Karpas-422 (cell line): ENCODE results near the gene CNKSR2. TPM values are rescaled to one million over a fixed set of nuclear protein-coding genes. Genes with fewer than 3 reads are reported as not detected.

Experiments used
- DNase-seq: peaks from one replicate; pipeline ENCODE4 v3.0.0-alpha.2; 2015
- H2AFZ ChIP-seq: fragments of 200-600 bp; sonication (generic); 2 replicates; pipeline ENCODE4 v1.6.1; 2014; ENCODE audit warnings: antibody characterized with exemption, low read length, mixed read lengths
- H3K27ac ChIP-seq: fragments of 200-600 bp; sonication (generic); 2 replicates; pipeline ENCODE4 v1.5.1; 2014; ENCODE audit warnings: mild to moderate bottlenecking, low read length, moderate library complexity
- H3K27me3 ChIP-seq: fragments of 200-600 bp; sonication (generic); 2 replicates; pipeline ENCODE4 v1.6.1; 2014; ENCODE audit warnings: low read length, mixed read lengths
- H3K36me3 ChIP-seq: fragments of 200-600 bp; sonication (generic); 2 replicates; pipeline ENCODE4 v1.6.1; 2014; ENCODE audit warnings: low read length, mixed read lengths; ENCODE audit not compliant: insufficient read depth
- H3K4me1 ChIP-seq: fragments of 200-600 bp; sonication (generic); 2 replicates; pipeline ENCODE4 v1.6.1; 2014; ENCODE audit warnings: mild to moderate bottlenecking, low read length, mixed read lengths
- H3K4me2 ChIP-seq: fragments of 200-600 bp; sonication (generic); 2 replicates; pipeline ENCODE4 v1.6.1; 2014; ENCODE audit warnings: low read length, low read depth, mild to moderate bottlenecking; ENCODE audit not compliant: poor library complexity, severe bottlenecking
- H3K4me3 ChIP-seq: fragments of 200-600 bp; sonication (generic); 2 replicates; pipeline ENCODE4 v1.5.1; 2014; ENCODE audit warnings: mild to moderate bottlenecking, antibody characterized with exemption, low read length, mixed read lengths
- H3K79me2 ChIP-seq: fragments of 200-600 bp; sonication (generic); 2 replicates; pipeline ENCODE4 v1.6.1; 2014; ENCODE audit warnings: mild to moderate bottlenecking, low read length, mixed read lengths
- H3K9ac ChIP-seq: fragments of 200-600 bp; sonication (generic); 2 replicates; pipeline ENCODE4 v1.6.0; 2014; ENCODE audit warnings: low read length
- H3K9me2 ChIP-seq: fragments of 200-600 bp; sonication (generic), shearing (Covaris generic); replicated peaks from 2 replicates; pipeline ENCODE4 v1.6.0; 2014; ENCODE audit warnings: mild to moderate bottlenecking, low read length, moderate library complexity; ENCODE audit not compliant: insufficient read depth
- H3K9me3 ChIP-seq: fragments of 300-700, 200-600 bp; sonication (generic); 2 replicates; pipeline ENCODE4 v1.6.1; 2014; ENCODE audit warnings: low read length, mixed read lengths
- H4K20me1 ChIP-seq: fragments of 200-600 bp; sonication (generic); 2 replicates; pipeline ENCODE4 v1.6.1; 2014; ENCODE audit warnings: mild to moderate bottlenecking, antibody characterized with exemption, low read length, low read depth; ENCODE audit not compliant: insufficient read depth
- total RNA-seq: library from RNA; depleted of rRNA; stranded (reverse); fragments of >200 nt; shearing (Covaris generic); gene quantifications from 2 replicates; pipeline ENCODE4 v1.2.3, GENCODE V29; 2014; ENCODE audit warnings: low replicate concordance

Gene CNKSR2
- total RNA-seq, 1 experiment from 2014 or later, result not detected

- no peak overlapping the region for H3K27ac ChIP-seq
- no peaks in the 10 kb centered on the region for H3K36me3 ChIP-seq
- H3K4me2 ChIP-seq, result no peak overlapping the region
- no peak for DNase-seq
- no peaks in the 10 kb centered on the region for H3K4me1 ChIP-seq
- no peaks in the 10 kb centered on the region for H4K20me1 ChIP-seq
- H3K27me3 ChIP-seq, result no peaks in the 10 kb centered on the region
- no peaks in the 10 kb centered on the region for H3K79me2 ChIP-seq
- H3K9me2 ChIP-seq, result no peaks in the 10 kb centered on the region
- H3K9me3 ChIP-seq, result no peaks in the 10 kb centered on the region
- no peak overlapping the region for H2AFZ ChIP-seq
- no peak overlapping the region for H3K9ac ChIP-seq
- no peak overlapping the region for H3K4me3 ChIP-seq
Observed at GRCh38 chrX:21666679-21667078, 292.5 kb downstream of the CNKSR2 start.

DNA sequence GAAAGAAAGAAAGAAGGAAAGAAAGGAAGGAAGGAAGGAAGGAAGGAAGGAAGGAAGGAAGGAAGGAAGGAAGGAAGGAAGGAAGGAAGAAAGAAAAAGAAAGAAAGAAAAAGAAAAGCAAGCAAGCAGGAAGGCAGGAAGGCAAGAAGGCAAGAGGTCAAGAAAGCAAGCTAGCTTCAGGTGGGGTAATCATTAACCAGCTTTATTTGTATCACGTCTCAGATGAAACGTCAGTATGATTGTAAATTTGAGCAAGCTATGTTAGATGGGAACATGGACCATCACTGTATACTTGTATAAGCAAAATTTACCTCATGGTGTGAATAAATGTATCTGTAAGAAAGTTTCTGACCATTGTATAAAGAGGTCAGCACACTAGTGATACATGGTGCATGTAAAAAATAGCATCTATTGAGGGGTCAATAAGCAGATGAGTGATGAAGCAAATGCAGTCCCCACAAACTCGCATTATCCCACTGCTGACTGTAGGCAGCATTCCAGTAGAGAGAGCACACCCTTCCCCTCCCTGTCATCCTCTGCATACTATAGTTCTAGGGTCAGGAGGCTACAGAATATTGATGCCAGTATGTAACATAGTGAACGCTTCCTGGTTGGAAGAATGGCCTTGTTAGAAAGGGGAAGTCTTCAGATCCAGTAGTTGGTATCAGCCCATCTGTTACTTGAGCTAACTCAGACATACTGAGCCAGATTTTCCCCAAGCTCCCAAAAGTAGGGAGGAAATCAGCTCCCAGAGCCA lies 300.4 kb downstream of the CNKSR2 start:
- H3K4me3 ChIP-seq, result no peak overlapping the region
- H3K4me1 ChIP-seq, result no peaks in the 10 kb centered on the region
- no peaks in the 10 kb centered on the region for H3K36me3 ChIP-seq
- no peak for DNase-seq
- no peak overlapping the region for H3K27ac ChIP-seq
- H4K20me1 ChIP-seq, result no peaks in the 10 kb centered on the region
- no peaks in the 10 kb centered on the region for H3K79me2 ChIP-seq
- no peak overlapping the region for H2AFZ ChIP-seq
- no peaks in the 10 kb centered on the region for H3K9me2 ChIP-seq
- H3K4me2 ChIP-seq, result no peak overlapping the region
- no peaks in the 10 kb centered on the region for H3K9me3 ChIP-seq
- no peaks in the 10 kb centered on the region for H3K27me3 ChIP-seq
- H3K9ac ChIP-seq, result no peak overlapping the region

DNA sequence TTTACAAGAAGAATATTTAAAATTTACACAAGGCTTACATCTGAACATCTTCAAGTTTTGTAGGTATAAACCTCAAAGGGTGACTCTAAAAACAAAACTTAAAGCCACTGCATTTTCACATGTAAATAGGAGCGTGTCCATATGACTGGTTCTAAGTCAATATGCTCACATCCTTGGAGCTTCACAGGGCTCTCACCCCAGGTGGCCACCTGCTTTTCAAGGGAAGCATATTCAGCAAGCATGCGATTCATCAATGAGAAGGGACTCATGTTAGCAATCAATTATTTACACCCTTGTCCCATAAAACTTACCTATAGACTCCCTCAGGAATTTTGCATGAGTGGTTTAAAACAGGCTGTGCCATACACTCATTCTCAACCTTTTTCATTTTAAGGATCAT lies 301.7 kb downstream of the CNKSR2 start:
- Histone ChIP-seq H3K9ac (no peak overlapping the region), H3K27me3 (no peaks in the 10 kb centered on the region), H3K9me3 (no peaks in the 10 kb centered on the region), H3K79me2 (no peaks in the 10 kb centered on the region), H3K4me1 (no peaks in the 10 kb centered on the region), H2AFZ (no peak overlapping the region), H3K4me2 (no peak overlapping the region), H4K20me1 (no peaks in the 10 kb centered on the region), H3K36me3 (no peaks in the 10 kb centered on the region), H3K4me3 (no peak overlapping the region), H3K9me2 (no peaks in the 10 kb centered on the region), H3K27ac (no peak overlapping the region)
- DNase-seq, result no peak

GRCh38 chrX:21678048-21678612 lies 303.9 kb downstream of the CNKSR2 start:
- H3K4me2 ChIP-seq, result no peak overlapping the region
- H3K9ac ChIP-seq, result no peak overlapping the region
- DNase-seq, result no peak
- no peaks in the 10 kb centered on the region for H3K9me2 ChIP-seq
- H4K20me1 ChIP-seq, result no peaks in the 10 kb centered on the region
- no peak overlapping the region for H3K4me3 ChIP-seq
- H3K27ac ChIP-seq, result no peak overlapping the region
- H3K27me3 ChIP-seq, result no peaks in the 10 kb centered on the region
- H2AFZ ChIP-seq, result no peak overlapping the region
- no peaks in the 10 kb centered on the region for H3K79me2 ChIP-seq
- H3K9me3 ChIP-seq, result no peaks in the 10 kb centered on the region
- no peaks in the 10 kb centered on the region for H3K4me1 ChIP-seq
- no peaks in the 10 kb centered on the region for H3K36me3 ChIP-seq

DNA sequence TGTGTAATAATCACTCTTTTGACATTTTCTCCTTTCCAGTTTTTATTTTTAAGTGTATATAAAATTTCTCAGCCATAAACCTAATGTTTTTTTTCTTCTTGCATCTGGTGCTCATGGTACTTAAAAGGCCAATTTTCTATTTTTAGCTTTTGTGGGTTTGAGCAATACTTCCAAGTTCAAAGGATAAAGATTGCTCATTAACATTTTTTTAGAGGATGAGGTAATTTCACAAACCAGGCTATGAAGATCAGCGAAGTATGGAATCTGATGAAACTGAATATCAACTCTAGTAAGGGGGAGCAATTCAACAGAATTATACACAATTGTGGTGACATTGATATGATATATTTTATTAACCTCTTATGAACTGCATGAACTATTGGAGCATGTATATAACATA lies 309.7 kb downstream of the CNKSR2 start:
- no peaks in the 10 kb centered on the region for H3K27me3 ChIP-seq
- H3K9ac ChIP-seq, result no peak overlapping the region
- no peak overlapping the region for H3K27ac ChIP-seq
- H3K4me1 ChIP-seq, result no peaks in the 10 kb centered on the region
- no peaks in the 10 kb centered on the region for H3K36me3 ChIP-seq
- H2AFZ ChIP-seq, result no peak overlapping the region
- no peaks in the 10 kb centered on the region for H3K79me2 ChIP-seq
- no peaks in the 10 kb centered on the region for H3K9me3 ChIP-seq
- no peak for DNase-seq
- H3K9me2 ChIP-seq, result no peaks in the 10 kb centered on the region
- no peak overlapping the region for H3K4me3 ChIP-seq
- H4K20me1 ChIP-seq, result no peaks in the 10 kb centered on the region
- no peak overlapping the region for H3K4me2 ChIP-seq

DNA sequence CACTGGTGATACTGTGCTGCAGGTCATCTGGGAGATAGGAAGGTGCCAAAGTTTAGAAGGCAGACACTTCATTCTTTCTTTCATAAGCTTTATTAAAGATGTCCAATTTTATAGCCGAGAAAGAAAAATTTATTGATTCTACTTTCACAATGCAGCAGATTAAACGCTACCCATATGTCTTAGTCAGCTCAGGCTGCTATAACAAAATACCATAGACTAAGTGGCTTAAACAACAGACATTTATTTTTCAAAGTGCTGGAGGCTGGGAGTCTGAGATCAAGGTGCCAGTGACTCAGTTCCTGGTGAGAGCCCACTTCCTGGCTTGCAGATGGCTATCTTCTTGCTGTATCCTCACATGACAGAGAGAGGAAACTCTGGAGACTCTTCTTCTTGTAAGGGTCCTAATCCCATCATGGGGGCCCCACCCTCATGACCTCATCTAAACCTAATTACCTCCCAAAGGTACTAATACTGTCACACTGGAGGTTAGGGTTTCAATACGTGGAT lies 317.3 kb downstream of the CNKSR2 start:
- H2AFZ ChIP-seq, result no peak overlapping the region
- no peak for DNase-seq
- H4K20me1 ChIP-seq, result no peaks in the 10 kb centered on the region
- H3K27me3 ChIP-seq, result no peaks in the 10 kb centered on the region
- no peaks in the 10 kb centered on the region for H3K36me3 ChIP-seq
- H3K9me2 ChIP-seq, result no peaks in the 10 kb centered on the region
- no peaks in the 10 kb centered on the region for H3K4me1 ChIP-seq
- no peak overlapping the region for H3K9ac ChIP-seq
- no peak overlapping the region for H3K27ac ChIP-seq
- no peaks in the 10 kb centered on the region for H3K9me3 ChIP-seq
- no peak overlapping the region for H3K4me3 ChIP-seq
- H3K79me2 ChIP-seq, result no peaks in the 10 kb centered on the region
- H3K4me2 ChIP-seq, result no peak overlapping the region

DNA sequence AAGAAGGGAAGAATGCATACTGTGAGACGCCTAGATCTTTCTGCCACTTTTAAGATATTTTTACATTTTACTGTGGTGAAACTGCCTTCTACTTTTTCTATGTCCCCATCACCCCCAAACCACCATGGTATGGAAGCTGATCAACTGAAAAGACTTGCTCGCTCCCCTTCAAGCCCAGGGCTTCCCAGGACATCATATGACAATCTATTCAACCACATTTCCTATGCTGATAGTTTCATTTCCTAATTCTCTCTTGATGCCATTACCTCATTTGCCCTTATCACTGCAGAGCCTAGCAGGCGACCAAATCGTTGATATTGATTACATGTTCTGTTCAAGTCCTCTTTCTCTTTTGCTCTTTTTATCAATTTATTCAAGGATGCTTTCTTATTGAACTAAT lies 324.1 kb downstream of the CNKSR2 start:
- H3K4me3 ChIP-seq, result no peak overlapping the region
- no peaks in the 10 kb centered on the region for H3K79me2 ChIP-seq
- no peaks in the 10 kb centered on the region for H4K20me1 ChIP-seq
- H3K9me2 ChIP-seq, result no peaks in the 10 kb centered on the region
- no peak overlapping the region for H3K4me2 ChIP-seq
- no peak overlapping the region for H2AFZ ChIP-seq
- no peak overlapping the region for H3K9ac ChIP-seq
- no peaks in the 10 kb centered on the region for H3K4me1 ChIP-seq
- DNase-seq, result no peak
- H3K9me3 ChIP-seq, result no peaks in the 10 kb centered on the region; the same call in 1 of the 2 replicates
- H3K36me3 ChIP-seq, result no peaks in the 10 kb centered on the region
- no peaks in the 10 kb centered on the region for H3K27me3 ChIP-seq
- no peak overlapping the region for H3K27ac ChIP-seq

DNA sequence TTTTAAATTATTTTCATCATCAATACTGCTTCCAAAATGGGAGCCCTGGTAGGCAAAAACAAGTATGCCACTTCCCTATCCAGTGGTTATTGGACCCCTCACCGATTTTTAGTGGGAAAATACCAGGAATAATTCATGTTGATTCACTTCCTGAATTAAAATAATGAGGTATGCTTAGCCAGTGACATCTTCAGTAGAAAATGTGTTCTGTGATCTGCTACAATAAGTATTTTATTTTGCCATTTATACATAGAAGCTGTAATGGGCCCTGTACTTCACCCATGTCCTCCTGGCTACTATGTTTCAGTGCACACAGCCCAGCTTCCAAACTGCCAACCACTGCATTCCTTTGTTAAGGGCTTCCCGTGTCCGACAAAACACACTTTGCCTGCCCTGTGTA lies 324.9 kb downstream of the CNKSR2 start:
- no peaks in the 10 kb centered on the region for H3K36me3 ChIP-seq
- no peak for DNase-seq
- no peaks in the 10 kb centered on the region; the same call in 1 of the 2 replicates for H3K9me3 ChIP-seq
- no peaks in the 10 kb centered on the region for H3K27me3 ChIP-seq
- H3K27ac ChIP-seq, result no peak overlapping the region
- H3K9ac ChIP-seq, result no peak overlapping the region
- H2AFZ ChIP-seq, result no peak overlapping the region
- no peaks in the 10 kb centered on the region for H4K20me1 ChIP-seq
- no peaks in the 10 kb centered on the region for H3K4me1 ChIP-seq
- H3K4me3 ChIP-seq, result no peak overlapping the region
- H3K9me2 ChIP-seq, result no peaks in the 10 kb centered on the region
- H3K79me2 ChIP-seq, result no peaks in the 10 kb centered on the region
- H3K4me2 ChIP-seq, result no peak overlapping the region
